HG03159 (cell line): ENCODE results near the gene SRCIN1.

ENCODE experiments used
- ATAC-seq: cut with Tn5 transposase; IDR thresholded peaks from one replicate; pipeline ENCODE4 v1.9.1; 2021; ENCODE audit warnings: mild to moderate bottlenecking, moderate library complexity; ENCODE audit not compliant: unreplicated experiment

The SRCIN1 gene

DNA sequence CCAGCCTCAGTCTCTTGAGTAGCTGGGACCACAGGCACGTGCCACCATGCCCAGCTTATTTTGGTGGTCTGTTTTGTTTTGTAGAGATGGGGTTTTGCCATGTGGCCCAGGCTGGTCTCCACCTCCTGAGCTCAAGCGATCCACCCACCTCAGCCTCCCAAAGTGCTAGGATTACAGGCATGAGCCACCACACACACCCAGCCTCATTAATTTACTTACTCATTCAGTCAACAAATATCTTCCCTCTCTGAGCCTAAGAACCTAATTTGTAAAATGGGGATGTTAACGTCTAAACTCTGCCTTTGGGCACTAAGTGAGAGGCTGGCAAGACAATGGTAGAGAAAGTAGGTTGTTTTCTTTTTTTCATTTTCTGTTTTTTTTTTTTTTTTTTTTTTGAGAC is 22.6 kb downstream of the SRCIN1 start:
- no peak for ATAC-seq

DNA sequence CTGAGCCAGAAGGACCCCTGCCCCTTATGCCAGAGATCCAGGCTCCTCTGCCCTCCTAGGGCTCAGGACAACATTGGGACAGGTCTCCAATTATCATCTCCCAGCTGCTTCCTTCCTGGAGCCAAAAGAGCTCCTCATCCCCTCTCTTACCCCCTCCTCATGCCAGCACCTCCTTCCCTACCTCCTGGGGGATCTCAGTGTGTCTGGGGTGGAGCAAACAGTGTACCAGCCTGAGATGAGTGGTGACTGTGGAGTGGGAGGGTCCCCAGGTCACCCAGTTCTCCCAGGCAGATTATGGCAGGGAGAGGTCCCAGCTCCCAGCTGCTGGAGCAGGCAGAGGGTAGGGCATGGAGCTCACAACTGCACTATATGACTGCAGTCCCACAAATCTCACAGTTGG is 23.7 kb downstream of the SRCIN1 start:
- ATAC-seq: no peak

DNA sequence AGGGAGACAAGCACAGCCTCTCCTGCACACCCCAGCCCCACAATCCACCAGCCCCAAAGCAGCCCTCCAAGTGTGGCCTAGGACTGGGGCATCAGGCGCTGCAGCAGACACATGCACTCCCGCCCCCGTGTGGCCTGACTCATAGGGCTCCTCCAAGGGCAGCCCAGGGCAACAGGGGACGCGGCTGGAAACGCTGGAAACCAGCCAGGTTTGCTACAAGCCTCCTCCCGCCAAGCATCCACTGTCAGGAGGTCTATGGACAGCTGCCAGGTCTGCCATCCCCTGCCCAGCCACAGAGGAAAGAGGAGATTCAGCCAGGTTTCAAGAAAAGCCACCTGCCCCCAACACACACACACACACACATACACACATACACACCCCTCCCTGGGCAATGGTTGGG is 25.8 kb downstream of the SRCIN1 start:
- ATAC-seq: no peak

DNA sequence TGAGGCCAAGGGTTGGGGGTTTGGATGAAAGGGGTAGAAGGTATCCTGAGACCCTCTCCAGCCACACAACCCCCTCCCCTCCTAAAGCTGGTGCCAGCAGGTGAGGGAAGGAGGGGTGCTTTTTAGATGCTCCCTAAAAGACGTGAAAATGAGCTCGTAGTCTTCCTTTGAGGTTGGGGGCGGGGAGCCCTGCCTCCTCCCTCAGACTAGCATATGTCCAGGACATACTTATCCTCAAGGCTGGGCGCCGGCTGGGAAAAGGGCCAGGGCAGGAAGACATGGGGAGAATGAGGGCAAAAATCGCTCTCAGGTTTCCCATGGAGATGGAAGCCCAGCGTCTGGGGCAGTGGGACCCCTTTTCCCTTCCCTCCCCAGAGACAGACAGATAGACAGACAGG is 26.7 kb downstream of the SRCIN1 start:
- no peak for ATAC-seq

DNA sequence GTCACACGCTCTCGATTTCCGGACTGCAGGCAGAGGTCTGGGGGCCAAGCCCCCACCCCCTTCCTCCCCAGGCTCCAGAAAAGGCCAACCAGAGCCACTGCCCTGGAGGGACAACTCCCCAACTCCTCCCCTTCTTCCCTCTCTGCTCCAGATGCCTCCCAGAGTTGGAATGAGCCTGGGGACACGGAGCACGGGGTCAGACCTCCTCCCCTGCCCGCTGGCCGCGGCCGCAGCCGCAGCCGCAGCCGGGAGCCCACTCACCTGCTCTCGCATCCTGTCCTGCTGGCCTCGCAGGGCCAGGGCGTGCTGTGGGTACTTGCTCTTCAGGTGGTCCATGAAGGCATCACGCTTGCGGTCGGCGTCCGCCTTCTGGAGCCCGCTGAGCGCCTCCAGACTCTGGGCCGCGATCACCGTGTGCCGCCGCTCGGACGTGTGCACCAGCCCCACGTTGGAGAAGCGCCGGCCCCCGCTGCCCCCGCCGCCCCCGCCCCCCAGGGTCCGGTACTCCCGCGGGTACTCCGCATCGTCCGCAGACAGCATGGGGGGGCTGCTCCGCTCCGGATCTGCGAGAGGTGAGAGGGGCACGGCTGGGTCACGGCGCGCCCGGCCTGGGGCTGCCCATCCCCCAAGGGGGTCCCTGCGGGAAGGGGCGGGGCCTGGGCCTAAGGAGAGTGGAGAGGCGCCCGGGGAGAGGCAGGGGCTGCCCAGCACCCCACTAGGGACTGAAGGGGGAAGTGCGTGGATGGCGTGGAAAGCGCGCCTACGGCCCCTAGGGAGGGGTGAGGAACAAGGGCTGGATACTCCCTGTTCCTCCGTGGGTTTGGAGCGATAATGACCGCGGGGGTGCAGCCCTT is 27.3 kb downstream of the SRCIN1 start:
- no peak for ATAC-seq

DNA sequence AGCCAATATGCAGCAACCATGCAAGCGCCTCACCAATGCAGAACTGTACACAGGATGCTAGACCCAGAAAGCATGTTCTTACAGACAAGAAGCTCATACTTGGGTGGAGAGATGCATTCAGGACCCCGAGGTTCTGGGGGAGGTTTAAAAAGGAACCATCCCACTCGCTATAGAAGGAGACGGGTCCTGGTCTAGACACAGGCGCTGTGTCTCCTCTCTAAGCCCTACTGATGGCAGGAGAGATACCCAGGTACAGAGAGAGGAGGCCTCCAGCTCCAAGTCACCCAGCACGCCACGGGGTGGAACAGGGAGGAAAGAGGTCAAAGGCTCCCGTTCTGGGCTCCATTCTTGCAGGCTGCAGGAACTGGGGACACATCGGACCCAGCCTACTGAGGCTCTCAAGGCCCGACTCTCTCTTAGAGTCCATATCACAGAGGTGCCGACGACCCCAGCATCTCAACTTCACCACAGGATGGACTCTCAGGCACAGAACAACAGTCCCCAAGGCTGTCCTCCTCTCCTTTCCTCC is 28.0 kb downstream of the SRCIN1 start:
- ATAC-seq: no peak

DNA sequence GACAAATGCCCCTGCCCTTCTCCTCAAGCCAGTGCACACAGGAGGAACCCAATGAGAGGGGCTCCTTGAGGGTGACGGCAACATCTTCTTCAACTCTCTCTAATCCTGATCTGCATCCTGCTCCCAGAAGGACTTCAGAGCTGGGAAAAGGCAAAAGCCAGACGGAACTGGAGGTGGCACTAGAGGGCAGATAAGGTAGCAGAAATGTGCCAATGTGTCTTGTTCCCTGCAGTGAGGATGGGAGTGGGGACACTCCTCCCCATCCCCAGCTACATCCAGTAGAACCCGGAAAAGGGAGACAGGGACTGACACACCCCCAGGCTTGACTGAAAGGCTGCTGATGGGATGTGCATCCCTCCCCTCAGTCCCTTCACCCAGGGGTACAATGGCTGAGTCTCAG is 28.5 kb downstream of the SRCIN1 start:
- ATAC-seq: no peak

DNA sequence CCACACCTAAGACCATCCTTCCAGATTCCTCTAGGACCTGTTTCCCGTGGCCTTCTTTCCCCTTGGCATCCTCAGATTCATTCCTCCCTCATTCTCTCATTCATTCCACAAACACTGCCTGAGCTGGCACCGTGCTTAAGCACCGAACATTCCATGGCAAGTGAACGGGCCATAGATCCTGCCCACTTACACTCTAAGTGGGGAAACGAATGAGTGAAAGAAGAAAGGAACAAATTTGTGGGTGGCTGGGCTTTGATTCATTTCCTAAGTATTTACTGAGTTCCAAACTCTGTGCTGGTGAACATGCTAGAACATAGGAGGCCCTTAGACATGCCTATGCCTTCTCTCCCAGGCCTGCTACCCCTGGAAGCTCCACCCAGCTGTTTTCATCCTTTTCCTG is 30.0 kb downstream of the SRCIN1 start:
- ATAC-seq: no peak

DNA sequence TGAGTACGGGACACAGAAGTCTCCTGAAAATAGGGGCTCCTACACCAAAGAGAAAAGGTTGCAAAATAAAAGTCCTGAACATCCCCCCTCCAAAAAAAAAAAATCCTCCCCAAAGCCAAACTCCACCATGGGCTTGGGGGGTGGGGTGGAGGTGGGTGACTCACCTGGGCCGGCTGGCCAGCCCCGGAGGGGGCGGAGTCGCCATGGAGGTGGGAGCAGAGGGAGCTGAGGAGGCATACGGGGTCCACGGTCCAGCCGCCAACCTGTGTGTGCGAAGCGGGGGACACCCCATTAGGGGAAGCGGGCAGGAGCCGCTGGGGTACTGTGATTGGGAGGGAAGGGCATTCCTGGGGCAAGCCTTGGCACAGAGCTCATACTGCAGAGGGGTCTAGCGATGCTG is 31.0 kb downstream of the SRCIN1 start:
- ATAC-seq: no peak

DNA sequence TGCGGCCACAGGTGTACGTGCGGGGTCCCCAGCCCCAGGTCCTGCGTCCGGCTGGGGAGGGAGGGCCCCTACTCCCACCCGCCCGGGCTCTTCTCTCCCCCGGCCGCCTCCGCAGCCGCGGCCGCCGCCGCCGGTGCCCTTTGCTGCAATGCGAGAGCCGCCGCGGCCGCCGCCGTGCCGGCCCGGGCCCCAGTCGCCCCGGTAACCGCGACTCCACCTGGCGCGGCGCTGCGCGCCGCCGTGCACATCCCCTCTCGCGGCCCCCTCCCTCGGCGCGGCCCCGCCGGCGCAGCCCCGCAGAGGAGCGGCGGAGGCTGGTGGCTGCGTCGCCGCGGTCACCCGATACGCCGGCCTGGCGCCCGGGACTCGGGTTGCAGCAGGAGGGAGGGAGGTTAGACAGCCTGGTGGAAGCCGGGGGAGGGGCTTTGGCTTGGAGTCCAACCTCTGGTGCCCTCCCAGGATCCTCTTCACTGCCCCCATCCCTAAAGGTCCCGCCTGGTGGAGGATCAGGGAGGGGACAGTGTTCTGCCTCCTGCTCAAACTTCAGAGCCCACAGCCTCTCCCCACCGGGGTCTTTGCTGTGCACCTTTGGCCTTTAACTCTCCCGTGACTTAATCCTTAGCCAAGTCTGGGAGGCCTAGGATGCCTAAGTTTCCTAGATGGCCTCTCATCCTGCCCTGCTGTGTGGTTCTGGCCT is 32.9 kb downstream of the SRCIN1 start:
- no peak for ATAC-seq

DNA sequence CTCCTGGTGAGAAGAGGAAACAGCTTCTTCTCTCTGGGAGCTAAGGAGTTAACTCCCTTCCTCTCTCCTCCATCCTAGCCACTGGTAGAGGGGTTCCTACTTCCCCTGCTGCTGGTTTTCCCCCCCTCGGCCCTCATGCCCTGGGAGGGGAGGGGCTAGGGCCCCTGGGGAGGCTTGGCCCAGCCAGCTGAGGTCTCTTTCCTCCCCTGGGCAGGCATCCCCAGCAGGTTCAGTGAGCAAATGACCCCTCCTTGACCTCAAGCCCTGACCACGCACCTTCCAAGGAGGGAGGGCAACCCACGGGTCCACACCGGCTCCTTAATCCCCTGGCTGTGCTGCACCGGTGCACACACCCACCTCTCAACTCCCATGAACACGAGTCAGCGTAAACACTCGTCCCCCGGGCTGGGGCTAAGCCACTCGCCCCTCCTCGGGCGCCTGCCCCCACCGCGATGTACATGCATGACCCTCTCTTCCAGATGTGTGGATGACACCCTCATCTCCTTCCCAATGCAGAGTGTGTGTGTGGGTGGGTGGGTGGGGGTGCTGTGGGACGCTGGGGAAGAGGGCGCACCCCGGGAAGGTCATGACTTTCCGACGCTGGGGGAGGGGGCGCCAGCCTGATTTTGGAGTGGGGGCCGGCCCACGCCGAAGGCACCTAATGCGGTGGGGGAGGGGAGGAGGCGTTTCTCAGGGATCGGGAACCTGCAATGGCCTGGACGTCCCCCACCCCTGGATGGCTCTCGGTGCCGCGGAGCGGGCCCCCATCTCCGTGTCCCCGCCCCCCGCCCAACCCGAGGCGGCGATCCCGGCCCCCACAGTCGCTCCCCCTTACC is 33.7 kb downstream of the SRCIN1 start:
- no peak for ATAC-seq

DNA sequence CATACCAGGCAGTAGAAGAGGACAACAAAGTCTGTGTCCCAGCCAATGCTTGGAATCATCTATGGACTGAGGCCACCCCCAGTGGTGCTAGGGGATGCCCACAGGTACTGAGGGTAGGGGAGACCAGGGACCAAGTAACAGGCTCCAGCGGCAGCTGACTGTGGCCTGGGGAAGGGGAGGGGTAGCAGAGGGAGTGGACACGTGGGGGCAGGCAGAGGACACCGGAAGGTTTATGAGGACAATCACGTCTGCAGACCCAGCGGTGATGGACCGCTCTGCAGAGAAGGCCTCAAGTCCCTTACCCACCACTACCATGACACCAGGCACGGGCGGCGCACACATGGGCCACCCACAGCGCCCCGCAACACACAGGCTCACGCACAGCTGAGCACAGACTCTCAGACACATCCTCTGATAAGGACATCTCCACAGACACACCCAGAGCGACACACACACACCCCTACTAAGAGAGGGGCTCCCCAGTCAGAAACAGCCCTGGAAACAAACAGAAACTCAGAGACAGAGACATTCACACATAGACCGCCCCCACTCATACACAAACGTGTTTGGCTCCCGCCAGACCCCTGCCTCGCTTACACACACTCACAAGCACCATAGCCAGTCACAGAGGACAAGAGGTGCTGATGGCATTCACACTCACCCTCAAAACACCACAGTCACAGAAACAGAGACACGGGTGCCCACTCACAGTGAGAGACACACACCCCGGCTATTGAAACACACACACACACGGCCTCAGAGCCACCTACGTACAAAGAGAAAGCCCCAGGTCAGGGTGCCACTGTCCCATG is 35.8 kb downstream of the SRCIN1 start:
- ATAC-seq: no peak

DNA sequence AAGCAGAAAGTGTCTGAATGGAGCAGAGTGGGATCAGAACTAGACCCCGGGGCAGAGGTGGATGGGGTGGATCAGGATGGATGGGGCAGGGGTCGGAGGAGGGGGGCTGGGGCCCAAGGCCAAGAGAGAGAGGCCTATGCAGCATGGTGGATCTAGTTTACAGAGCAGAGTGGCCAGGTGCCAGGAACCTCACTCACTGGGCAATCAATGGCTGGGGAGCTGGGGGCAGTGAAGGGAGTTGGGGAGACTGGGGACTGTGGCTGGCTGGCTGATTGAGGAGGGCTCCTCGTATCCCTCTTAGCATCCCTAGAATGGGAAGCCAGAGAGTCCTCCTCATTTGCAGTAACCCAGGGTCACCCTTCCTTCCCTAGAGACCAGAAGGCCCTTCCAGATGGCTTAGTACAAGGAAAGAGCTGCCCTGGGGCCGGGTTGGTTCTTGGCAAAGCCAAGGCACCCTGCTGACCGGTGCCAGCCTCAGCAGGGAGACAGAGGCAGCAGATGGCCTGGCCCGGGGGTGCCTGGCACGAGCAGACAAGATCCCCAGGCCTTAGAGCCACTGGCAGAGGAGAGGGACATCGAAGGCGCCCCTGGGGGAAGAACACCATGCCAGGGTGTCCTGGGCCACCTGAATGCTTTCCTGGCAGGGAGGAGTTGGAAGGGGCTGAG is 36.8 kb downstream of the SRCIN1 start:
- ATAC-seq: no peak

DNA sequence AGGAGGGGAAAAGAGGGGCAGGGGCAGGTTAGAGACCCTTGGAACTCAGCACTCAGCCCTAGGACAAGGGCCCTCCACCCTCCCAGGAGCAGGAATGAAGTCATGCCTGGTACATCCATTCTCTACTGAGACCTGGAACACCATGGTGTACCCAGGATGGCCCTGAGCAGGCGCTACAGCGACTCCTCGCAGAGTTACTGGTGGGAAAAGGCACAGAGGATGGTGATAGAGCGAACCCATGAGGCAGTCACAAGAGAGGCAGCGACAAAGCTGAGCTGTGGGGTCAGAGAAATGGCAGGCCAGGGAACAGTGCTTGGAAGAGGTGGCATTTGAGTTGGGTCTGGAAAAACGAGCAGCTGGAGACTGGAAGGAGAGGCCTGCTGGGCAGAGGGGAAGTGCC is 37.5 kb downstream of the SRCIN1 start:
- no peak for ATAC-seq

DNA sequence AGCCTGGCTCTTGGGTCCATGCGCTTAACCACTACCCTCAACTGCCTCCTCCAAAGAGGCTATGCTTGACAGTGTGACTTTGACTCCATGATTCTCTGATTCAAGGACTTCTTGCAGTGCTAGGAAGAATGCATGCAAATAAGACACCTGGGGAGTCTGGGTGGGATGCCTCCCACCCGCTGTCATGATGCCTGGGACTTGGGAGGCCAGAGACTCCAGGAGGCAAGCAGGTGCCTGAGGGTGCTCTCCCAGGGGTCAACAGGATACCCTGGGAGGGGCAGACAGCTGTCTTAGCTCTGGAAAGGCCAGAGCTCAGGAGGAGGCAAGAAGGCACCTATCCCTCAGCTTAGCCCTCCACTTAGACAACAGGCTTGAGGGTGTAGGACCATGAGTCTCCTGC is 38.4 kb downstream of the SRCIN1 start:
- no peak for ATAC-seq

DNA sequence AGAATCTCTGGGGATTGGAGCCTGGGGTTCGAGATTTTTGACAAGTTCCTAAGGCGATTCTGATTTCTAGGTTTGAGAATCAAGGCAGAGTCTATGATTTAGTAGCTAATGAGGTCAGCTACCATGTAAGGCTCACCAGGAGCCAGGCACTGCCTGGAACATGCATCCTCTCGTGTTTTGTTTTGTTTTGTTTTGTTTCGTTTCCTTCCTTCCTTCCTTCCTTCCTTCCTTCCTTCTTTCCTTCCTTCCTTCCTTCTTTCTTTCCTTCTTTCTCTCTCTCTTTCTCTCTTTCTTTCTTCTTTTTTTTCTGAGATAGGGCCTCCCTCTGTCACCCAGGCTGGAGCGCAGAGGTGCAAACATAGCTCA is 39.1 kb downstream of the SRCIN1 start:
- no peak for ATAC-seq

DNA sequence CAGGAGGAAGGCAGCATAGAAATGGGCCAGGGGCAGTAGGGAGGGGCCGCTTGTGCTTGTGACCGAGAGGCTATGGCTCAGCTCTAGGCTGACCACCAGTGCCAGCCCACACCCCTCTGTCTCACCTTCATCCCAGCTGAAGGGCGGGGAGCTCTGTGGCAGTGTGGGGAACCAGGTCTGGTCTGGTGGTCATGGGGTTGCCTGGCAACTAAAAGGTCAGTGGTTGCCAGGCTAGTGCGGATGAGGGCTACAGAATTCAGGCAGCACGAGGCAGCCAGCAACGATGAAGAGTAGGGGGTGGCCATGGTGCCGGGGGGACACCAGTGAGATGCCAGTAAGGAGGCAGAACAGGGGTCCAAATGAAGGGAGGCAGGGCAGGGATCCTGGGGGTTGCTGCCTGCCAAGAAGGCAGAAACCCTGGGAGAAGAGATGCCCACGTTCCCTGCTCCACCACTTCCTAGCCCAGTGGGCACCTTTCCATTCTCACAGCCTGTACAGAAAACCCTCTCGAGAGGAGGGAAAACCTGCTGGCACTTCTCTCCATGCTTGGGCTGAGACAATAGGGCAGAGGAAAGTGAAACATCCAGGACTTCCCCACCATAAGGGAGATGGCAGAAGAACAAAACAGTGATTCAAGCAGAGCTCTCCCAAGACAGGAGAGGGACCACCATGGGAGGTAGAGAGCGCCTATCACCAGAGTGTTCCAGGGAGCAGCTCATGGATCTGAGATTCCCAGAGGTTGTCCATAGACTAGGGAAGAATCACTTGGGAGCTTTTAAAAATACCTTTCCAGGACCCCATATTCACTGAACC is 39.7 kb downstream of the SRCIN1 start:
- ATAC-seq: no peak

DNA sequence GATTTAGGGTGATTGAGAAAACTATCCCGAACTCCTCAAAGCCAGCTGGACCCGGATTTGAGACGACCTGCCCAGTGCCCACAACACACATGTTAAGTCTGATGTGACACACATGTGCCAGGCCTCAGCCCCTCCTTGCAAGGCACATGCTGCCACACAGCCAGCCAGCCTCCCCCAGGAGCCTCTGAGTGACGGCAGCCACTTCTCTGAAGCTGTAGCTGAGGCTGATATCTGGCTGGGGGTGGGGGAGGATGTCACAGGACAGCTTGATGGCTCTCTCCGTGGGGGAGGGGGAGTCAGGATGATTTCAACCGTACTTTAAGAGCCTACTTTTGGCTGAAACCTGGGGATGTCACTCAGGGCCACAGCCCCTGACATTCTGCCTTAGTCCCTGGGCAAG is 40.9 kb downstream of the SRCIN1 start:
- ATAC-seq: no peak

DNA sequence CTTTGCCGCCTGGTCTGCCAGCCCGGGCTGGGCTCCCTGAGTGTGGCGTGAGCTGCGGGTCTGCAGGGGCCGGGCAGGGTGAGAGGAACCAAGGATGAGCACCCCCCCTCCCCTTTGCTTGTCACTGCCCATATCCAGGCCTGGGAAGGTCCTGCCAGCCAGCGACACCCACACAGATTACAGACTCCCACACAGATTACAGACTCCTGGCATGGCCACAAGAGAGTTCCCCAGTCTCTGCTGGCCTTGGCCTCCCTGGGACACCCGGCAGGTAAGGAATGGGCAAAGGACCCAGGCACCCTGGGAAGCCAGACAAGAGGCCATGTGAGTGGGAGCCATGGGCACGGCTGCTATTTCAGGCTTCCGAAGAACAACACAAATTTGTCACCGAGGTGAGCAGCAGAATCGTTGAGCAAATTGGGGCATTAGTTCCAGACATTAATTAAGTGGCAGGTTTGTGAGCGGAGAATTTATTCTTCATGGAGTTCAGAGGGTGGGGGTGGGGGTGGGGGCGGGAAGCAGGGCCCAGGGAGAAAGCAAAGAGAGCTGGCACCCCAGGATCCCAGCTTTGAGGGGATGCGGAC is 41.4 kb downstream of the SRCIN1 start:
- ATAC-seq: no peak
